Ovary (tissue), 3 donors: ENCODE data around the gene SEMA3G.

Experiments used
- CTCF ChIP-seq, 3 donors: fragments of 450-650 bp in 2 of 3; fragments of 200-600 bp in 1 of 3; IDR thresholded peaks; one replicate each; pipeline versions ENCODE4 v1.5.1 to v1.8.0; 2016 to 2022; ENCODE audit warnings: antibody characterized with exemption in 3 of 3, mild to moderate bottlenecking in 1 of 3
- EP300 ChIP-seq: sonication (generic); formaldehyde crosslinking; IDR thresholded peaks from one replicate; pipeline ENCODE4 v1.6.1; 2017; ENCODE audit warnings: antibody characterized with exemption
- donor health status: DM: no; HTN: no; CAD: no.

GRCh38 chr3:52479037-52479876, 34.4 kb upstream of the SEMA3G start:
- TF ChIP-seq CTCF (IDR thresholded peaks at IDR 0.05) (no peak), EP300 (no peak)
